Embryonic facial prominence (tissue), 1 donor: ENCODE results near the gene C1QL4.

ENCODE experiments used
- DNase-seq: peaks from one replicate; pipeline ENCODE4 v3.0.0-alpha.2; 2016; ENCODE audit errors: extremely low spot score

C1QL4 gene

GRCh38 chr12:49347311-49348193 is 10.6 kb upstream of the C1QL4 start:
- DNase-seq, result no peak

GRCh38 chr12:49346659-49347310 is 9.8 kb upstream of the C1QL4 start, which contains the start of gene DNAJC22:
DNAJC22 (plus strand) TSS chr12:49346888; CDS start chr12:49348873, 1,985 bp downstream.
- no peak for DNase-seq

GRCh38 chr12:49345825-49346658 is 9.1 kb upstream of the C1QL4 start:
- DNase-seq, result no peak

- no peak for DNase-seq
These were observed 8.2 kb upstream of the C1QL4 start for GRCh38 chr12:49345051-49345824.

- DNase-seq, result no peak
These were observed 7.6 kb upstream of the C1QL4 start for GRCh38 chr12:49344486-49345050.

GRCh38 chr12:49342914-49343731 is 6.1 kb upstream of the C1QL4 start:
- no peak for DNase-seq

GRCh38 chr12:49342066-49342913 is 5.3 kb upstream of the C1QL4 start:
- peak; percentile 33 for DNase-seq

- no peak for DNase-seq
These were observed 4.7 kb upstream of the C1QL4 start for GRCh38 chr12:49341777-49342065.

- no peak for DNase-seq
These were observed 4.2 kb upstream of the C1QL4 start for GRCh38 chr12:49340971-49341776.

GRCh38 chr12:49340095-49340870 is 3.3 kb upstream of the C1QL4 start:
- no peak for DNase-seq

- DNase-seq, result no peak
These were observed 2.5 kb upstream of the C1QL4 start for GRCh38 chr12:49339464-49339861.

- DNase-seq, result no peak
These were observed 2.0 kb upstream of the C1QL4 start for GRCh38 chr12:49338830-49339463.

GRCh38 chr12:49335955-49336644 is 888 bp downstream of the C1QL4 start:
- DNase-seq, result no peak

- no peak for DNase-seq
These were observed 1.7 kb downstream of the C1QL4 start for GRCh38 chr12:49335118-49335954.

GRCh38 chr12:49334681-49335080 is 2.3 kb downstream of the C1QL4 start:
- no peak for DNase-seq

- no peak for DNase-seq
These were observed 2.8 kb downstream of the C1QL4 start for GRCh38 chr12:49334226-49334625.
